CD4-positive, alpha-beta T cell (primary cell): ENCODE measurements around the gene CD79B. TPM values are rescaled to one million over a fixed set of nuclear protein-coding genes. Genes with fewer than 3 reads are reported as not detected.

Experiments used
- ATAC-seq: fragments of 200-7000 bp; cut with Tn5 transposase; one replicate; pipeline ENCODE4 v1.10.0; 2022; ENCODE audit warnings: mild to moderate bottlenecking; ENCODE audit not compliant: poor library complexity
- CTCF ChIA-PET: fragments of 350-600 bp; sonication (Branson Sonifier 250); formaldehyde crosslinking; loops from one replicate; lab custom pipeline; 2021; ENCODE audit warnings: antibody characterized with exemption, inconsistent platforms; lab: Charles Lee
- POLR2A ChIA-PET: fragments of 350-600 bp; sonication (Branson Sonifier 250); formaldehyde crosslinking; loops from one replicate; lab custom pipeline; 2021; ENCODE audit warnings: antibody characterized with exemption, inconsistent platforms; lab: Charles Lee
- DNase-seq, 14 experiments: peaks; one replicate each; pipeline ENCODE4 v3.0.0-alpha.2; 2013 to 2020; ENCODE audit warnings: mixed read lengths in 2 of 14
- H3K27ac ChIP-seq, 2 donors: one replicate each; pipeline versions ENCODE4 v1.5.1 to v1.7.0; 2013; ENCODE audit warnings: low read length in 2 of 2, low read depth in 1 of 2, mild to moderate bottlenecking in 1 of 2
- H3K27me3 ChIP-seq, 2 experiments: 1 replicate in 1 of 2; 2 replicates in 1 of 2; pipeline versions ENCODE4 v1.6.1 to v1.7.0; 2013; ENCODE audit warnings: low read length in 2 of 2, control low read depth in 1 of 2, mild to moderate bottlenecking in 1 of 2, moderate library complexity in 1 of 2; ENCODE audit not compliant: insufficient read depth in 2 of 2, control insufficient read depth in 1 of 2
- H3K36me3 ChIP-seq: one replicate; pipeline ENCODE4 v1.6.1; 2013; ENCODE audit warnings: low read length, control low read depth; ENCODE audit not compliant: insufficient read depth
- H3K4me1 ChIP-seq: one replicate; pipeline ENCODE4 v1.6.1; 2013; ENCODE audit warnings: low read length, control low read depth; ENCODE audit not compliant: insufficient read depth
- H3K4me3 ChIP-seq: one replicate; pipeline ENCODE4 v1.5.1; 2013; ENCODE audit warnings: mild to moderate bottlenecking, low read length, moderate library complexity
- H3K9me3 ChIP-seq, 2 experiments: 1 replicate in 1 of 2; 2 replicates in 1 of 2; pipeline versions ENCODE4 v1.6.1 to v1.7.0; 2013; ENCODE audit warnings: low read length in 2 of 2, mild to moderate bottlenecking in 2 of 2, control low read depth in 1 of 2, moderate library complexity in 1 of 2; ENCODE audit not compliant: control insufficient read depth in 1 of 2, insufficient read depth in 1 of 2
- H3K27ac Mint-ChIP-seq: one replicate; pipeline ENCODE4 v1.8.0; 2020; ENCODE audit warnings: mixed read lengths
- H3K27me3 Mint-ChIP-seq: one replicate; pipeline ENCODE4 v1.8.0; 2021; ENCODE audit warnings: mixed read lengths
- H3K36me3 Mint-ChIP-seq: one replicate; pipeline ENCODE4 v1.8.0; 2021; ENCODE audit warnings: low read depth, mixed read lengths
- H3K4me1 Mint-ChIP-seq: one replicate; pipeline ENCODE4 v1.8.0; 2021; ENCODE audit warnings: low read depth, mixed read lengths
- H3K4me3 Mint-ChIP-seq: one replicate; pipeline ENCODE4 v1.8.0; 2020; ENCODE audit warnings: mild to moderate bottlenecking, mixed read lengths
- H3K9me3 Mint-ChIP-seq: one replicate; pipeline ENCODE4 v1.8.0; 2020; ENCODE audit warnings: mixed read lengths
- intact Hi-C, 2 experiments: fragments of 100-400 bp; cut with DNase I in 1 of 2; cut with micrococcal nuclease in 1 of 2; formaldehyde crosslinking; loops; one replicate each; pipeline versions ENCODE4 v1.15.1 to v1.9.0; 2023 to 2025; cut with DNase I, micrococcal nuclease
- total RNA-seq, 174 experiments: library from RNA in 2 of 174; stranded (reverse) in 2 of 174; gene quantifications; one replicate each; pipeline ENCODE4 v1.2.3 and lab custom pipeline; 2021 to 2026
- TF ChIP-seq, protein P1 (sequence below): fragments of 200-600 bp; IDR thresholded peaks from one replicate; pipeline ENCODE4 v1.8.0; 2022; ENCODE audit warnings: antibody characterized with exemption, mild to moderate bottlenecking

The CD79B gene
- total RNA-seq, 2 experiments from 2014 or later: 5.3 to 5.5 TPM

DNA sequence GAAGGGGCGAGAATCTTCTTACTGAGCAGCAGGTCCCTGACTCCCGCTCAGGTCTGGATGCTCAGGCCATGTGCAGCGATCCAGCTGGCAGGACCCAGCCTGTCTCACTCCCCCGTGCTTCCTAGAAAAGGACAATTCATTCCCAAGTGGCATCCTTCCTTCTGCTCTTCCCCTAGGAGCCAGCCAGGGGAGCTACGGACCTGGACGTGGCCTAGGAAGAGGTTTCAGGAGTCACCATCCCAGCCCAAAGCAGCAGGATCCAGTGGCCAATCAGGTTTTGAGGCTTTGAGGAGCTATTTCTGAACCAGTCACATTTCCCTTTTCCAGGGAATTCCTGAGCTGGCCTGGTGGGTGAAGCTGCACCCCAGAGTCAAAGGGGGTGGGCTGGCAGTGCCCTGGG, 7.8 kb upstream of the CD79B start:
- no peak for DNase-seq
- Histone ChIP-seq H3K4me3 (no peak overlapping the region), H3K36me3 (no peaks in the 10 kb centered on the region), H3K27me3 (no peaks in the 10 kb centered on the region), H3K27ac (no peak overlapping the region), H3K4me1 (no peaks in the 10 kb centered on the region), H3K9me3 (no peaks in the 10 kb centered on the region)
- H3K27ac Mint-ChIP-seq: no peak overlapping the region
- ATAC-seq: no peak
- H3K27me3 Mint-ChIP-seq: no peaks in the 10 kb centered on the region
- H3K4me1 Mint-ChIP-seq: peaks cover 10% of the 10 kb centered on the region
- H3K9me3 Mint-ChIP-seq: no peaks in the 10 kb centered on the region
- H3K36me3 Mint-ChIP-seq: no peaks in the 10 kb centered on the region
- POLR2A ChIA-PET: no interaction called here
- CTCF ChIA-PET: no interaction called here
- intact Hi-C loops: no loop called here
- H3K4me3 Mint-ChIP-seq: no peak overlapping the region
- TF ChIP-seq, protein P1, sequence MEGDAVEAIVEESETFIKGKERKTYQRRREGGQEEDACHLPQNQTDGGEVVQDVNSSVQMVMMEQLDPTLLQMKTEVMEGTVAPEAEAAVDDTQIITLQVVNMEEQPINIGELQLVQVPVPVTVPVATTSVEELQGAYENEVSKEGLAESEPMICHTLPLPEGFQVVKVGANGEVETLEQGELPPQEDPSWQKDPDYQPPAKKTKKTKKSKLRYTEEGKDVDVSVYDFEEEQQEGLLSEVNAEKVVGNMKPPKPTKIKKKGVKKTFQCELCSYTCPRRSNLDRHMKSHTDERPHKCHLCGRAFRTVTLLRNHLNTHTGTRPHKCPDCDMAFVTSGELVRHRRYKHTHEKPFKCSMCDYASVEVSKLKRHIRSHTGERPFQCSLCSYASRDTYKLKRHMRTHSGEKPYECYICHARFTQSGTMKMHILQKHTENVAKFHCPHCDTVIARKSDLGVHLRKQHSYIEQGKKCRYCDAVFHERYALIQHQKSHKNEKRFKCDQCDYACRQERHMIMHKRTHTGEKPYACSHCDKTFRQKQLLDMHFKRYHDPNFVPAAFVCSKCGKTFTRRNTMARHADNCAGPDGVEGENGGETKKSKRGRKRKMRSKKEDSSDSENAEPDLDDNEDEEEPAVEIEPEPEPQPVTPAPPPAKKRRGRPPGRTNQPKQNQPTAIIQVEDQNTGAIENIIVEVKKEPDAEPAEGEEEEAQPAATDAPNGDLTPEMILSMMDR: no peak

DNA sequence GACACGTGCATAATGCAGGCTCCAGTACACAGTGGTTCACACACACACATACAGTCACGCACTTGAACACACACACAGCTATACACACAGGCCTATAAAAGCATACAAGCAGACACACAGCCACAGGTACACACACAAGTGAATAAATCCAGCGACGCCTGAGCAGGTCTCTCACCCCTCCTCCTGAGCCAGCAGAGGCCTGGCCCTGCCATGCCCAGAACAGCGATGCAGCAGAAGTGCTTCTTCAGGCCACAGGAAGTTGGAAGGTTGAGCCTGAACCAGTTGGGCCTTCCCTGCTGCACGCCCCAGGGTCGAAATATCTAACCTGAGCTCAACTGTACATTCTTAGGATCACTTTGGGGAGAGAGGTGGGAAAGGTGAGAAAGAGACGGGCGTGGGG, 7.3 kb upstream of the CD79B start:
- TF ChIP-seq, protein P1: no peak
- CTCF ChIA-PET: no interaction called here
- H3K4me3 ChIP-seq: no peak overlapping the region

DNA sequence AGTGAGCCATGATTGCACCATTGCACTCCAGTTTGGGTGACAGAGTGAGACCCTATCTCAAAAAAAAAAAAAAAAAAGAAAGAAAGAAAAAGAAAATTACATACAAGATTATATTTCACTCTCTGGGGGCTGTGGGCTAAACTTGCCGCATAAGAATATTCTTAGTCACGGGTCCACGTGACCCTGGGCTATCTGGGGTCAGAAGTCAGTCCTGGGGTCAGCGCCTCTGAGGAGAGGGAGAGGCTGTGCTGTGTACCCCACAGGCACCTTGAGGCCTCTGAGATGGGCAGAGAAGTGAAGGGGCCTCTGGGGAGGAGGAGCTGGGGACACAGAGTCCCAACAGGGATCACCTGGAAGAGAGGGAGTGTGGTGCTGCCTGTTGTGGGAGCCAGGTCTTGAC, 5.8 kb upstream of the CD79B start:
- Mint-ChIP-seq H3K27me3 (no peaks in the 10 kb centered on the region), H3K4me1 (peaks cover 9% of the 10 kb centered on the region), H3K27ac (no peak overlapping the region), H3K36me3 (no peaks in the 10 kb centered on the region), H3K4me3 (no peak overlapping the region), H3K9me3 (no peaks in the 10 kb centered on the region)
- POLR2A ChIA-PET: no interaction called here
- no peak for ATAC-seq
- Histone ChIP-seq H3K4me1 (peaks cover 6% of the 10 kb centered on the region), H3K27ac (no peak overlapping the region), H3K9me3 (no peaks in the 10 kb centered on the region), H3K4me3 (no peak overlapping the region), H3K36me3 (no peaks in the 10 kb centered on the region), H3K27me3 (no peaks in the 10 kb centered on the region)
- CTCF ChIA-PET: no interaction called here
- no peak for DNase-seq
- intact Hi-C loops: no loop called here
- TF ChIP-seq, protein P1: no peak

More for the DNA sequence above, 7.3 kb upstream of the CD79B start:
- no peak overlapping the region for H3K27ac Mint-ChIP-seq
- no peaks in the 10 kb centered on the region for H3K4me1 ChIP-seq
- no peaks in the 10 kb centered on the region for H3K36me3 Mint-ChIP-seq
- H3K36me3 ChIP-seq: no peaks in the 10 kb centered on the region
- DNase-seq: no peak
- no peaks in the 10 kb centered on the region for H3K27me3 Mint-ChIP-seq
- no peaks in the 10 kb centered on the region for H3K9me3 Mint-ChIP-seq
- no peak overlapping the region for H3K4me3 Mint-ChIP-seq
- intact Hi-C loops: no loop called here
- no peaks in the 10 kb centered on the region for H3K27me3 ChIP-seq
- POLR2A ChIA-PET: no interaction called here
- ATAC-seq: no peak
- H3K27ac ChIP-seq: no peak overlapping the region
- peaks cover 10% of the 10 kb centered on the region for H3K4me1 Mint-ChIP-seq
- no peaks in the 10 kb centered on the region for H3K9me3 ChIP-seq
